GM18519 (cell line): Measurements from ENCODE around the gene SCAF8.
"Not testable (repeated sequence)": the region's sequence is repeated elsewhere in the genome, so short reads cannot be mapped to it uniquely, and the experiment has no call there.

Experiments used
- ATAC-seq: cut with Tn5 transposase; IDR thresholded peaks from one replicate; pipeline ENCODE4 v1.9.1; 2021; ENCODE audit warnings: mild to moderate bottlenecking, moderate library complexity; ENCODE audit not compliant: unreplicated experiment, low FRiP score

The SCAF8 gene

DNA sequence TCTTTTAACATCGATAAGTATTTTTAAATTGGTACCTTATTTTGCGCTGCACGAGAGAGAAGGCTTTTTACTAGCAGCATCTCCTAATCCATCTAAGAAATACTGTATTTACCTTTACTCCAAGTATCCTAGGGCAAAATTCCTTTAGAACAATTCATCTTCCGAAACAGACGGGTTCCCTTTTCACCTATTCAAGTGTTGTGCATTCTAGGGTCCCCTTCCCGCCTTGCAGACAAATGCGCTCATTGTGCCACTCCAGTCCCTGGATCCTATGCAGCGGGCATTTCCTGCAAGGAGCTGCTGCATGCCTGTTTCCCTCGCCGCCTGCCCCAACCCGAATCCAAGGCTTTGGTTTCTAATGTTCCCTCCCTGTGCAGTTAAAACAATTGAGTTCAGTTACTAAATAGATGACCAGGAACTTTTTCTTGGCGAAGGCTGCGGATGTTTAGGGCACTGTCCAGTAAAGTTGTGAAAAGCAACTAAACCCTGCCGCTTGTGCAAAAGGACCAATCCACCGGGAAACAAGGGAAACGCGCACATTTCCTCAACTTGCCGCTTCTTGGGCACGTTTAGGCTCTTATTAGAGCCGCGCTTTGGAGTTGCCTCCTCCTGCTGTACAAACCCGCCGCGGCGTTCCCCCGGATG is 556 bp upstream of the SCAF8 start:
- no peak for ATAC-seq

DNA sequence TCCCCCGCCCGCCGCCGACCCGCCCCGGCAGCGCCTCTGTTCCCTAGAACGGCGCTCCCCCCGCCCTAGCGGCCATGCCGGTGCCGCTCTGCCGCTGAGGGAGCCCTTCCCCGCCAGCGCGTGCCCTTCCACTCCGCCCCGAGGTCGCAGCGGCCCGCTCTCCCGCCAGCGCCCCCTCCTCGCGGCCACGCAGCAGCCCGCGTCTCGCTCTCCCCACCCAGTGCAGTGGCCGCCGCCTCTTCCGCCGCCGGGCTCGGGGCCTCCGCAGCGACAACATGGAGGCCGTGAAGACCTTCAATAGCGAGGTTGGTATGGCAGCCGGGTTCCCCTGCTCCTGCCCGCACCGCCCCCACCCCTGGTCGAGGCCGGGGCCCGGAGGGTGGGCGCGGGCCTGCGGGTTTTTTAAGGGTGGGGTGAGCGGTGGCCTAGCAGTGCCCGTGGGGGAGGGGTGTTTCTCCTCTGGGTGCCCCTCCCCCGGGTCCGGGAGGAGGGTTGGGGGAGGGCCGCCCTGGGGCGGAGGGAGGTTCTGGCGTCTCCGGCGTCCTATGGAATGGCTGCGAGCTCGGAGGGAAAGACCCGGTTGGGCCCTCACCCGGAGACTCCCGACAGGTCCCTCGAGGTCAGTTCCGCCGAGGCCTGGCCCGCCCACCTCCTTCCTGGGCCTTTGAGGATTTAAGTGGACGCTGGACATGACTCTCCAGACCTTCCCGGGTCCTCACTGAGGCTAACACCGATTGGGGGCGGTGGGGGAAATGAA is 588 bp downstream of the SCAF8 start:
- ATAC-seq = peak; percentile 42

DNA sequence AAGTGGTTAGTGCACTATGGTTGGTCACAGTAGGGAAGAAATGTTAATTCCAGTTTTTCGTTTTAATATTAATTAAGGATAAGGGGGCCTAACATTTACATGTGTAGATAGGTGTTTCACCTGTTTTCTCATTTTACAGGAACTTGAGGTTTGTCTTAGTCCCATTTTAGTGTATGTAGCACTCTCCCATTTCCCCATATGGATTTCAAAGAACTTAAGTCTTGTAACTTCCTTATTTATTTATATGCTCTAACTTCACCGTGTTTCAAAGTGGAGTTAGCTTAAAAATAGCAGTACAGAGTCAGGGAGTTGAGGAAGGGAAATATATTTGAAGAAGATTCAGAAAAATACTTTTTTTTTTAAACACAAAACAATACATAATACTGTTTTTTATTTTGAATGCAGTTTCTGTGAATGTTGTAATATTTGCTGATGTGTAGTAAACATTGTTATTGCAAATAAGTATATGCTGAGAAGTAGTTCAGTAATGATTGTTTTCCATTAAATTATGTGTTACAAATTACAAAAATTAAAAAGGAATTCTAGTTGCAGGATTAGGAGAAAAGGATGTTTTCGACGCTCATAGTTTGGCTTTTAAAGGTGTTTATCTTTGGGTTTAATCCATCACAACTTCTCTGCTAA is 3.5 kb downstream of the SCAF8 start:
- no peak for ATAC-seq

DNA sequence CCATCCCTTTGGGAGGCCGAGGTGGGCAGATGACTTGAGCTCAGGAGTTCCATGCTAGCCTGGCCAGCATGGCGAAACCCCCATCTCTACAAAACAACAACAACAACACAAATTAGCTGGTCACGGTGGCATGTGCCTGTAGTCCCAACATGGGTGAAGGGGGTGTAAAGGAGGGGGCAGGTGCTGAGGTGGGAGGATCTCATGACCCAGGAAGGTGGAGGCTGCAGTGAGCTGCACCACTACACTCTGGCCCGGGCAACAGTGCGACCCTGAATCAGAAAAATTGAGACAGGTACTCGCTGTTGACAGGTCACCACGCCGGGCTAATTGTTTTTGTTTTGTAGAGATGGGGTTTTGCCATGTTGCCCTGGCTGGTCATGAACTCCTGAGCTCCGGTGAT is 4.2 kb downstream of the SCAF8 start:
- ATAC-seq = no peak

DNA sequence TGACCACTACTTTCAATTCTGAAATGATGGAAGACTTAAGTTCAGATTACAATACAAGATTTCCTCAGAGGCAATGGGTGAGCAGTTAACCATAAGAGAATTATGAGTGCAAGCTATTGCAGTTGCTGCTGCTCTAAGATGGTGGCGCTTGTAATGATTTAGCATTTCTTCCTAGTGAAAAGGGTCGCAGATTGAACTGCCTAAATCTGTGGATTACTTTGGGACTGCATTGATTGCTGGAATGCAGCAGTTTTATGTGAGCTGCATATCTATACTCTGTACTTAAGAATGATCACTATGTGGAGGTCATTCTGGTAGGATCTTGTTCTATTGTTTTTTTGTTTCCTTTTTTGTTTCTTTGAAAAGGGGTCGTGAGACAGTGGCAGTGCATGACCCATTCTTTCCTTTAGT is 5.3 kb downstream of the SCAF8 start:
- ATAC-seq = no peak

DNA sequence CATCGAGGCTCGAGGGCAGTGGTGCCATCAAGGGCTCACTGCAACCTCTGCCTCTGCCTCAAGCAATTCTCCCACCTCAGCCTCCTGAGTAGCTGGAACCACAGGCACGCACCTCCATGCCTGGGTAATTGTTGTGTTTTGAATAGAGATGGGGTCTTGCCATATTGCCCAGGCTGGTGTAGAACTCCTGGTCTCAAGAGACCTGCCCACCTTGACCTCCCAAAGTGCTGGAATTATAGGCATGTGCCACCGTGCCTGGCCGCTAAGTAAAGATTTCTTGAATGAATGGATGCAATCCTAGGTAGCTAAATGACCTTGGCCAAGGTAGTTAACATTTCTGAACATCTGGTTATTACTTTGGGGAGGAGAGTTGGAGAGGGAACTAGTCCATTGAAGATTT is 7.4 kb downstream of the SCAF8 start:
- ATAC-seq = no peak

DNA sequence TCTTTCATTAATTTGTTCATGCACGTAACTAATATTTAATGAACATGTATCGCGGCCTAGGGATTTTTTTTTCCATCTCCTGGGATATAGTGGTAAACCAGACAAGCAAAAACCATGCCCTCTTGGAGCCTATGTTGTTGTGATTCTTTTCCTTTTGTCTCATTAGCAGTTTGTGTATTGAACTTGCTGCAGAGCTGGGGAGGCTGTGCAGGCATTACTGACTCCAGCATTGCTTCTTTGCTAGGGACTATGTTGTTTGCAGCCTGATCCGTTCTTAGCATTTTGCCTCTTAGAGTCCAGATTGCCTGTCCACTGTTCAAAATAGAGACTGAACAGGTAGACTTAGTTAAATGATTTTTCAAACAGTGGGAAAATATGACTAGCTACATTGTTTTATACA is 9.7 kb downstream of the SCAF8 start:
- no peak for ATAC-seq

DNA sequence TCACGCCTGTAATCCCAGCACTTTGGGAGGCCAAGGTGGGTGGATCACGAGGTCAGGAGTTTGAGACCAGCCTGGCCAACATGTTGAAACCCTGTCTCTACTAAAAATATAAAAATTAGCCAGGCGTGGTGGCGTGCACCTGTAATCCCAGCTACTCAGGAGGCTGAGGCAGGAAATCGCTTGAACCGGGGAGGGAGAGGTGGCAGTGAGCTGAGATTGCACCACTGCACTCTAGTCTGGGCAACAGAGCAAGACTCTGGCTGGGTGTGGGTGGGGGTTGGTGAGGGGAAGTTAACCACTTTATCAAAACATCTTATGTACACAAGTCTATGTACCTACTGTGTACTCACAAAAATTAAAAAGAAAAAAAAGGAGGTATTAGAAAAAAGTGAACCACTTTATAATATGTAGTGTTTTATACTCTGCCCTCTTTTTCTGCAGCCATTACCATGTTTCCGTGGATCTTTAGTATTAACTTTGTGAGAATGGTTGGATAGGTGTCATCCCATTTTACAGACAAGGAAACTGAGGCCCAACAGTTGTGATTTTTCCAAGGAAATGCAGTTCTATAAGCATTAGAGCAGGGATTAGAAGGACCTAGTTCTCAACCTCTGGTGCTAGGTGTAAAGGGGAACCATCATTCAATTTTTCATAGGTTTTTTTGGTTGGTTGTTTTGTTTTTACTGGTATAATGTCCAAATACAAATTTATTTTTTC is 11.0 kb downstream of the SCAF8 start:
- not testable (repeated sequence) for ATAC-seq

DNA sequence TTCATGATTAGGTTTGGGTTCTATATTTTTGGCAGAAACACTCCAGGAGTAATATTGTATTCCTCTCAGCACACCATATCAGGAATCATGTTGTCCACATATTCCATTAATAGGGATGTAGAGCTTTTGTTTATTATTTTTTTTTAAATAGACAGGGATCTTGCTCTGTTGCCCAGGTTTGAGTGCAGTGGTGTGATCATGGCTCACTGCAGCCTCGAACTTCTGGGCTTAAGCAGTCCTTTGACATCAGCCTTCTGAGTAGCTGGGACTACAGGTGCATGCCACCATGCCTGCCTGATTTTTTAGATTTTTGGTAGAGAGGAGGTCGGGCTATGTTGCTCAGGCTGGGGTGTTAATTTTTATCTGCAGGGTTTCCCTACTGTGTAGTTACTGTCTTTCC is 12.0 kb downstream of the SCAF8 start:
- ATAC-seq = no peak

DNA sequence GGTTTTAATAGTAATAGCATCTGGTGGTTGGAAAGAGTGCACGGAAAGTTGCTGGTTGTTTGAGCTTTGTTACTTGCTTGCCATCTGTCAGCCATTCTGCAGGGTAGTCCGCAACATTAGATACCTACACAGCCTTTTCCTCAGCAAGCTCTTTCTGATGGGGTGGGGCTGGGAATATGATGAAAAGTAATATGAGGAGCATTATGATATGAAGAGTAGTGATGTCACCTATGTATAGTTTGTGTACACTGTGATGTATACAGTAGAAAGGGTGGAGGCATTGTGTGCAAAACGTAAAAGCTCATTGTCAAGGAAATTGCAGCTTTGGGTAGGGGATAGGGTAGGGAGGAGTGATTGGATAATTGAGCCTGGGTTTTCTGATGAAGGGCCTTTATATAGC is 16.1 kb downstream of the SCAF8 start:
- ATAC-seq = no peak

DNA sequence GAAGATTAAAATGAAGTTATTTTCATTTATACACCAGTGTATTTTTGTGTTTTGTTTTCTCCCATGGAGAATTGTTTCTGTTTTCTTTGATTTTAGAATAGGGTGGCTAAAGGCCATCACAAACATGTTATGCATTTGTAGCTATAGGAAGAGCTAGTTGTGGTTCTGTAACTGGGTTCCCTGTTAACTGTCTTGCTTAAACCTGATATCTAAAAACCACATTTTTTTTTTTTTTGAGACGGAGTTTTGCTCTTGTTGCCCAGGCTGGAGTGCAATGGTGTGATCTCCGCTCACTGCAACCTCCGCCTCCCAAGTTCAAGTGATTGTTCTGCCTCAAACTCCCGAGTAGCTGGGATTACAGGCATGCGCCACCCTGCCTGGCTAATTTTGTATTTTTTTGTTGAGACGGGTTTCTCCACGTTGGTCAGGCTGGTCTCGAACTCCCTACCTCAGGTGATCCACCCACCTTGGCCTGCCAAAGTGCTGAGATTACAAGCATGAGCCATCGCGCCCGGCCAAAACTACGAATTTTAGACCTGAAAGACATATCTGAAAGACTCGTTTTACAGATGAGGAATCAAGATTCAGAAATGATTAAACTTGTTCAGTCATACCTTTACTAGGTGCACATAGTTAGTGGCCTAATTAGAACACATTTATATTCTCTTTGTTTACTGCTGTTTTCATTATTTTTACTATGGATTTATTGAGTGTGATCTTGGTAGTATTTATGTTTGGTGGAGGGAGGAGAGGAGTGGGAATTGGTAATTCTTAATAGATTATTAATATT is 18.0 kb downstream of the SCAF8 start:
- no peak for ATAC-seq

DNA sequence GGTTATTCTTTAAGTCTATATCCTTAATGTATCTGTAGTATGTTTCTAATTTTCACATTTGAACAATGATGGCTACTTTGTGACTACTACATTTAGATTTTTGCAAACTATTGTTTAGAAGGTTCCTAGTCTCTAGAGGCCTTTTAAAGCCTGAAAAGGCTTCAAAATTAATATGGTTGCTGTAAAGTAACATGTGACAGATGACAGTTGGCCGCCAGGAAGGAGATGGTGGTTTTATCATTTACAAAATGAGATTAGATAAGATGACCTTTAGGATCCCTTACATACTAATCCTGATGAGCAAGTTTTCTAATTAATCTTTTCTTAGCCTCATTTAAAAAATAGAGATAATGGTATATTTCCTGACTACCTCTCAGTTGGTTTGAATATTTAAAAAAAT is 18.8 kb downstream of the SCAF8 start:
- ATAC-seq = no peak

DNA sequence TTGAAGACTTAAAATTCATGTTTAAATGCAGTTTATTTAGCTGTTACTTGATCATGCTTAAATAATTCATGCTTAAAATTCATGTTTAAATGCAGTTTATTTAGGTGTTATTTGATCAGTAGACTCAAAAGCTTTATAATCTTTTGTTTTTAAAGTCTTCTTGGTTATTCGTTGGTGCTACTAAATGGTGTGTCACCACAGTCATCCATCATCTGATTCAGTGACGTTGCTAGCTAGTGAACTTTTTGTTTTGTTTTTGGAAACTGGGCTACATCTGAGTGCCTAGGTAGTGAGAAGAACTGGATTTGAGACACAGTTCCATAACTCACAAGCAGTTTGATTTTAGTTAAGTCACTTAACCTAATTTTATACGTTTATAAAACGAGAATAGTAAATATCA is 20.9 kb downstream of the SCAF8 start:
- no peak for ATAC-seq

DNA sequence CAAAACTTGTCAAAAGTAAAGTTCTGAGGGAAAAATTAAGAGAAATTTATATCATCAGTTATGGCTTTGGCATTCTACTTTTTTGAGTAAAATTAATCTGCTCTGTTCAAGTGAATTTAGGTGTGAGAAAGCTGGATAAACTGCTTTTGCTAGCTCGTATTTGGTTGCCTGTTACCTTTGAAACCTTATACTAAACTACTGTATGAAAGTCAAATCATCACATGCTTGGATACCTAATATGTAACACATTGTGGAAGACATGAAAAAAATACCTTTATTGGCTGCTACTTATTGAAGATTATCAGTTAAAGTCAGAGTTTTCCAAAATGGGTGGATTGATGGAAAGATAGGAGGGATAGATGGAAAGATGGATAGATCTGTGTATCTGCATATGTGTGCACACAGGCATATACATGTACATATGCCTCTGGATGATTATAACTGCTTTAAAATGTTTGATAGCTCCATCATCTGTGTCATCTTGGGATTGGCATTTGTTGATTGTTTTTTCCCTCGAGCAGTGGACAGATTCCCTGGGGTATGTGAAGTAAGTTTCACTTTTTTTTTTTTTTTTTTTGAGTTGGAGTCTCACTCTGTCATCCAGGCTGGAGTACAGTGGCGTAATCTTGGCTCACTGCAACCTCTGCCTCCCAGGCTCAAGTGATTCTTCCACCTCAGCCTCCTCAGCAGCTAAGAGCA is 24.3 kb downstream of the SCAF8 start:
- ATAC-seq = no peak

DNA sequence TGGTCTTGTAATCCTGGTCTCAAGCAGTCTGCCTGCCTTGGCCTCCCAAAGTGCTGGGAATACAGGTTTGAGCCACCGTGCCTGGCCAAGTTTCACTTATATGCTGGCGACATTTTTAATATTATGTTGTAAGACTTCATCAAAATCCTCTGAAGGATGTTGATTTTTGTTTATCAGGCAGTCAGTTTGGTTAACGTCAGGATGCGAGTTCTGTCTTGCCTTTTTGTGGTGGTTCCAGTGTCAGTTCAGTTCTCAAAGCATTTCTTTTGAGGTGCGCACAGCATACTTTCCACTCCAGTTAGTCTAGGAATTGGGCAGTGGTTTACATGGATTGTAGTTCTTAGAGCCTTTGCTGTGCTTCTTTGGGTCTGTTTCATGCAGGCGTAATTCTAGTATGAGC is 24.9 kb downstream of the SCAF8 start:
- ATAC-seq = no peak

DNA sequence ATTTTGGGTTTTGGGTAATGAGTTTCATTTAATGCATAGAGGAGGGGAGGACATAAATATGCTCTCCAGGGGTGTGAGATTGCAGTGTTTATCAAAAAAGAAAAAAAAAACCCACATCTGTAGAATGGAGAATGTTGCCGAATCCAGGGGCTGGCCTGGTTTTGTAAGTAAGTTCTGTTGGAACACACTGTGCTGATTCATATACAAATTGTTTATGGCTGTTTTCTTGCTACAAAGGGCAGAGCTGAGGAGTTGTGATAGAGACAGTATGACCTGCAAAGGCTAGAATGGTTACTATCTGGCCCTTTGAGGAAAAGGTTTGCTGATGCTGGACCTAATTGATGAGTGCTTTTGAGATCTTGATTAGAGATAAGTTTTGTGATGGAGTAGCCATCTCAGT is 30.4 kb downstream of the SCAF8 start:
- ATAC-seq = no peak

DNA sequence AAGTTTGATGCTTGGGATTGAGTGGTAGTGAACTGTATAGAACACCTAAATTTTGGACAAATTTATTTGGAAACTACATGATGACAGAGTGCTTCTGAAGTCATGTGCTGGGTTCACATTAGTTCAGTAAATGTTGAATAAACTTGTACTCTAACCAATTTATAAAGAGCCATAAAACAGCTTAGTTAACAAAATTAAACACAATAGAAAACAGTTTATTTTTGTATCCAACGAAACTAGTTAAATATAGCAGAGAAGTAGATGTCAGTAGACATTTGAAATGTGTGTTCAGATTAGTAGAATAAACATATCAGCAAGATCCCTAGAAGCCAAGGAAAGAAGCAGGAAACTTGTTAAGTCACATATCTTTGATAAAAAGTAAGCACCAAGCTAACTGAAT is 32.1 kb downstream of the SCAF8 start:
- no peak for ATAC-seq

DNA sequence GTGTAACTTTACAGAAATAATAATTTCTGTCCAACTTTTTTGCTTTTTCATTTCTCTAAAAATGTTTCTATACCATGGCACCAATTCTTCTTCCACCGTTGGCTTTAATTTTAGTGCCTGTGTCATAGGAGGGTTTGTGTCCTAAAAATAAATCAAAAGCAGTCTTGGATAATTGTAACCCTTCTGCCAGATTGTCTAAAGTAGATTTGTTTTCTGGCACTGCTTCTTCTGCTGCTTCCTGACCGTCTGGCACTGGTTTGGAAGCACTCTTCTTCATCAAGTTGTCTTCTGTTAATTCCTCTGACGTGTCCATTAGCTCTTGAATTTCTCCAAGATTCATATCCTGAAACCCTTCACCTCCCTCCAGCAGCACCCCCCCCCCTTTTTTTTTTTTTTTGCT is 33.1 kb downstream of the SCAF8 start:
- ATAC-seq = no peak

DNA sequence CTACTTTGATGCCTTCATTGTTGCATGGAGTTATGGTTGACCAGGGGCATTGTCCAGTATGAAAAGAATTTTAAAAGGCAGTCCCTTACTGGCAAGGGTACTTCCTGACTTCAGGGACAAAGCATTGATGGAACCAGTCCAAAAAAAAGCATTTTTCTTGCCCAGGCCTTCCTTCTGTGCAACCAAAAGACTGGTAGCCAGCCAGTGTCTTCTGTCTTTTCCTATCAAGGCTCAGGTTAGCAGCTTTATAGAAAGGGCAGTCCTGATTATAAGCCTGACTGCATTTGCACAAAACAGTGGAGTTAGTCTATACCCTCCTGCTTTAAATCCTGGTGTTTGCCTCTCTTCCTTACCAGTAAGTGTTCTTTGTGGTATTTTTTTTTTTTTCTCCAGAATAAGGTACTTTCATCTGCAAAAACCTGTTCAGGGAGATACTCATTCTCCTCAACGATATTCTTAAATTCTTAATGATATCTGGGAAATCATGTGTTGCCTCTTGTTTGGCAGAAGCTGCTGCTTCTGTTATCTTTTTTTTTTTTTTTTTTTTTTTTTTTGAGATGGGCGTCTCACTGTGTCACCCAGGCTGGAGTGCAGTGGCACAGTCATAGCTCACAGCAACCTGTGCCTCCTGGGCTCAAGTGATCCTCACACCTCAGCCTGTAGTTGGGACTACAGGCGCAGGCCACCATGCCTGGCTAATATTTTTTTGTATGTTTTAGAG is 33.9 kb downstream of the SCAF8 start:
- no peak for ATAC-seq
